HEK293T (cell line): ENCODE results near the gene LTBP4.

Source experiments
- CTCF ChIA-PET: fragments of 350-600 bp; formaldehyde crosslinking; extraction: SDS; loops from one replicate; lab custom pipeline; 2021; ENCODE audit warnings: antibody characterized with exemption, inconsistent platforms; lab: Yijun Ruan, JAX
- POLR2A ChIA-PET: fragments of 350-600 bp; formaldehyde crosslinking; extraction: SDS; loops from one replicate; lab custom pipeline; 2020; ENCODE audit warnings: antibody characterized with exemption, inconsistent platforms; lab: Yijun Ruan, JAX
- DNase-seq: peaks from one replicate; pipeline ENCODE4 v3.0.0; 2012; ENCODE audit warnings: mixed read lengths; ENCODE audit errors: extremely low spot score
- ARNT ChIP-seq: fragments of 450-650 bp; IDR thresholded peaks from 2 replicates; pipeline ENCODE4 v1.6.1; 2017; ENCODE audit warnings: mild to moderate bottlenecking
- BHLHE40 ChIP-seq: fragments of 450-650 bp; IDR thresholded peaks from 2 replicates; pipeline ENCODE4 v1.6.1; 2016; ENCODE audit warnings: mild to moderate bottlenecking, moderate library complexity, borderline replicate concordance
- CTBP1 ChIP-seq: fragments of 450-650 bp; IDR thresholded peaks from 2 replicates; pipeline ENCODE4 v1.6.1; 2016; ENCODE audit warnings: borderline replicate concordance
- ELF4 ChIP-seq: fragments of 450-650 bp; IDR thresholded peaks from 2 replicates; pipeline ENCODE4 v1.6.1; 2017; ENCODE audit warnings: antibody characterized with exemption
- FOXA1 ChIP-seq: fragments of 450-650 bp; IDR thresholded peaks from 2 replicates; pipeline ENCODE4 v1.6.1; 2016; ENCODE audit warnings: mild to moderate bottlenecking
- FOXK2 ChIP-seq: fragments of 450-650 bp; IDR thresholded peaks from 2 replicates; pipeline ENCODE4 v1.6.1; 2016; ENCODE audit warnings: mild to moderate bottlenecking
- FOXM1 ChIP-seq: fragments of 450-650 bp; IDR thresholded peaks from 2 replicates; pipeline ENCODE4 v1.6.1; 2017; ENCODE audit warnings: mild to moderate bottlenecking, borderline replicate concordance
- HDGF ChIP-seq: fragments of 450-650 bp; IDR thresholded peaks from 2 replicates; pipeline ENCODE4 v1.6.1; 2017; ENCODE audit warnings: antibody characterized with exemption, borderline replicate concordance
- L3MBTL2 ChIP-seq: fragments of 450-650 bp; conservative IDR thresholded peaks from 2 replicates; pipeline ENCODE4 v1.6.1; 2016; ENCODE audit warnings: mild to moderate bottlenecking
- LEF1 ChIP-seq: fragments of 450-650 bp; IDR thresholded peaks from 2 replicates; pipeline ENCODE4 v1.6.1; 2017; ENCODE audit warnings: mild to moderate bottlenecking, borderline replicate concordance
- NFRKB ChIP-seq: fragments of 450-650 bp; IDR thresholded peaks from 2 replicates; pipeline ENCODE4 v1.6.1; 2016; ENCODE audit warnings: mild to moderate bottlenecking, moderate library complexity
- PKNOX1 ChIP-seq: fragments of 450-650 bp; IDR thresholded peaks from 2 replicates; pipeline ENCODE4 v1.6.1; 2016
- SP1 ChIP-seq: fragments of 450-650 bp; IDR thresholded peaks from 2 replicates; pipeline ENCODE4 v1.6.1; 2017
- SUZ12 ChIP-seq: fragments of 450-650 bp; IDR thresholded peaks from 2 replicates; pipeline ENCODE4 v1.6.1; 2016; ENCODE audit warnings: mild to moderate bottlenecking
- TARDBP ChIP-seq: fragments of 450-650 bp; IDR thresholded peaks from 2 replicates; pipeline ENCODE4 v1.6.1; 2016
- ZNF384 ChIP-seq: fragments of 450-650 bp; IDR thresholded peaks from 2 replicates; pipeline ENCODE4 v1.6.1; 2016

Gene LTBP4

GRCh38 chr19:40611900-40612698 is 10.9 kb downstream of the LTBP4 start:
- ChIA-PET CTCF (no interaction called here), POLR2A (no interaction called here)
- no peak for DNase-seq
- TF ChIP-seq FOXM1 (no peak), L3MBTL2 (no peak), SP1 (no peak), ZNF384 (no peak), CTBP1 (no peak), LEF1 (no peak), SUZ12 (no peak), FOXA1 (no peak), ELF4 (no peak)

- TF ChIP-seq NFRKB (no peak), SP1 (peak; percentile 55; the same call in 1 of the 2 replicates)
- DNase-seq, result peak; percentile 89
- CTCF ChIA-PET, result no interaction called here
- POLR2A ChIA-PET, result no interaction called here
Measured at GRCh38 chr19:40612831-40613689, 11.9 kb downstream of the LTBP4 start.

- TF ChIP-seq FOXM1 (no peak), ZNF384 (no peak), ELF4 (no peak), L3MBTL2 (peak; percentile 90; the same call in 1 of the 2 replicates), LEF1 (no peak), PKNOX1 (peak; percentile 91)
- ChIA-PET CTCF (interaction anchor here (1.6 kb wide), 1 partner anchor 21 kb away, joined by 6 read pairs; no protein-coding TSS in a partner anchor), POLR2A (interaction anchor here (0.6 to 1.2 kb wide), 3 partner anchors 8 to 91 kb away, joined by 3 to 5 read pairs (median 3); no protein-coding TSS in a partner anchor)
- peak; percentile 69 for DNase-seq
Measured at GRCh38 chr19:40613690-40614621, 12.8 kb downstream of the LTBP4 start.

GRCh38 chr19:40614622-40615411 is 13.6 kb downstream of the LTBP4 start:
- peak; percentile 80 for DNase-seq
- POLR2A ChIA-PET, result interaction anchor here (0.6 to 1.3 kb wide), 4 partner anchors 9 to 92 kb away, joined by 3 to 5 read pairs (median 4); no protein-coding TSS in a partner anchor

GRCh38 chr19:40616178-40616577 is 15.0 kb downstream of the LTBP4 start:
- CTCF ChIA-PET, result no interaction called here
- TF ChIP-seq PKNOX1, result no peak
- no peak for TF ChIP-seq FOXA1
- TF ChIP-seq NFRKB, result no peak
- no peak for TF ChIP-seq TARDBP
- TF ChIP-seq FOXK2, result no peak
- no peak for TF ChIP-seq ARNT
- no peak for TF ChIP-seq ZNF384
- POLR2A ChIA-PET, result no interaction called here
- no peak for DNase-seq

More at GRCh38 chr19:40614622-40615411, 13.6 kb downstream of the LTBP4 start:
- TF ChIP-seq SUZ12 (no peak), CTBP1 (no peak), SP1 (no peak), TARDBP (no peak), ELF4 (no peak), ZNF384 (no peak), L3MBTL2 (no peak), FOXM1 (peak; percentile 17; the same call in 1 of the 2 replicates)
- CTCF ChIA-PET, result interaction anchor here (1.2 to 1.6 kb wide), 2 partner anchors 12 to 20 kb away, joined by 6 to 7 read pairs; no protein-coding TSS in a partner anchor

- no peak for DNase-seq
- TF ChIP-seq FOXK2 (no peak), ARNT (no peak), NFRKB (no peak), ELF4 (no peak), FOXM1 (no peak), TARDBP (no peak), PKNOX1 (no peak), ZNF384 (no peak), HDGF (no peak), BHLHE40 (no peak), FOXA1 (no peak), CTBP1 (no peak), LEF1 (no peak)
- ChIA-PET POLR2A (no interaction called here), CTCF (no interaction called here)
Measured at GRCh38 chr19:40616941-40617340, 15.8 kb downstream of the LTBP4 start.
